NCI-H345 treated with DMSO at 0.1 percent for 48 hours (cell line): ENCODE measurements around the gene HMG20B.
"Not testable (repeated sequence)": the region's sequence is repeated elsewhere in the genome, so short reads cannot be mapped to it uniquely, and the experiment has no call there.

Source experiments
- DNase-seq: peaks from one replicate; lab custom pipeline; 2025; ENCODE audit not compliant: unreplicated experiment; lab: John Stamatoyannopoulos, UW

The HMG20B gene

DNA sequence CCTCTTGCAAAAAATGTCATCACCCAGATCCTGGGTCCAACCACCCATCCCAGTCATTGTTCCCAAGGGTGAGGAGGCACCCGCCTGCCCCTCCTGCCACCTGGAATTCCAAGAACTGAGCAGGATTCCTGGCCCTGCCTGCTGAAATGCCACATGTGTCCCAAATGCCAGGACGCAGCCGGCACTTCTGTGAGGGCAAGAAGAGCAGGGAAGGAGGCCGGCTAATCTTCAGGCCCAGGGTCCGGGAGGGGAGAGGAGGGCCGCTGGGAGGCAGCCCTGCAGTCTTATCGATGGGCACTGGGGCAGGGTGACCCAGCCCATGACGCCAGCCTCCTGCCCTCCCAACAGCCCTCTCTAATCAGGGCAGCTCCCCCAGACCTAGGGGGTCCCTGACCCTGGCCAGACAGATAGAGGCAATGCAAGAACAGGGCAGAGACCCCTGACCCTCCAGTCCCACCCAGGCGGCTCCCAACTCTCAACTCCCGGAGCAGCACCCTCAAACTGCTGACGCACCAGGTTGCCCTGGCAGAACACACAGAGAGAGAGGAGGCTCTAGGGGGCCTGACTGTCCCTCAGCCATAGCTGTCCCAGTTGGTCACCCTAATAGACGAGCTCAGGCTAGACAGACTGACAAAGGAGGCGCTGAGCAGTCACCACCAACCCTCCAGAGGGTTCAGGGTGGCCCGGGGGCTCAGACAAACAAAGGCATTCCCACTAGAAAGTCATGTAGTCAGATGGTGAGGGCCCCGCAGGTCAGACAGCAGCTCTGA lies 16.9 kb upstream of the HMG20B start:
- DNase-seq: no peak

DNA sequence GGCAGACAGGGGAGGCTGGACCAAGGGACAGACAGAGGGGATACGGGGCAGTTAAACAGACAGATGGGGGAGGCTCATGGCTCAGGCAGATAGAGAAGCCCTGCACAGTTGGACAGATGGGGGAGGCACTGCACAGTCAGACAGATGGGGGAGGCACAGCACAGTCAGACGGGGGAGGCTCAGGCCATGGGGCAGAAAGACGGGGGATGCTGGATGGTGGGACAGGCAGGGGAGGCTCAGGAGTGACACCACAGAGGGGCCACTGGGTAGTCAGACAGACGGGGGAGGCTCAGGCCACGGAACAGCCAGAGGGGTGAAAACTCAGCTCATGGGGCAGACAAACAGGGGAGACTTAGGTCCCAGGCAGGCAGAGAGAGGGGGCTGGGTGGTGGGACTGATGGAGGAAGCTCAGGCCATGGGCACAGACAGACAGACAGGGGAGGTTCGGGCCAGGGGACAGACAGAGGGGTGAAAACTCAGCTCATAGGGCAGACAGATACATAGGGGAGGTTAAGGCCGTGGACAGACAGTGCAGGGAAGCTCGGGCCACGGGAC lies 16.2 kb upstream of the HMG20B start:
- DNase-seq: no peak

DNA sequence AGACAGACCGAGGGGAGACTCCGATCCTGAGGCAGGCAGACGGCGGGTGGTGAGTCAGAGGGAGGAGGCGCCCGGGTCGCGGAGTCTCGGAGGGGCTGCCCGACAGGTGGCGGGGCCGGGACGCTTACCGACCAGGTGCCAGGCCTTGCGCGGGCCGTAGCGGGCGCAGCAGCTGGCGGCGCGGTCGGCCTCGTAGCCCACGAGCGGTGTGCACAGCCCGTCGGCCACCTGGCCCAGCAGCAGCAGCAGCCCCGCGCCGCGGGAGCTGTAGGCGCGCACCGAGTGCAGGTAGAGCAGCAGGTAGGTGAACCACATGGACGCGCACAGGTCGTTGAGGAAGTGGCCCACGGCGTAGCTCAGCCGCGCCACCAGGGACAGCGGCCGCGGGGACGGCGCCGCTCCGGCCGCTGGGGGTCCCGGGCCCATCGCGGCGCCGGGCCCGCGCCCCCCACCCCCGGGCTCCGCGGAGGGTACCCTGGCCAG lies 15.7 kb upstream of the HMG20B start:
- no peak for DNase-seq

DNA sequence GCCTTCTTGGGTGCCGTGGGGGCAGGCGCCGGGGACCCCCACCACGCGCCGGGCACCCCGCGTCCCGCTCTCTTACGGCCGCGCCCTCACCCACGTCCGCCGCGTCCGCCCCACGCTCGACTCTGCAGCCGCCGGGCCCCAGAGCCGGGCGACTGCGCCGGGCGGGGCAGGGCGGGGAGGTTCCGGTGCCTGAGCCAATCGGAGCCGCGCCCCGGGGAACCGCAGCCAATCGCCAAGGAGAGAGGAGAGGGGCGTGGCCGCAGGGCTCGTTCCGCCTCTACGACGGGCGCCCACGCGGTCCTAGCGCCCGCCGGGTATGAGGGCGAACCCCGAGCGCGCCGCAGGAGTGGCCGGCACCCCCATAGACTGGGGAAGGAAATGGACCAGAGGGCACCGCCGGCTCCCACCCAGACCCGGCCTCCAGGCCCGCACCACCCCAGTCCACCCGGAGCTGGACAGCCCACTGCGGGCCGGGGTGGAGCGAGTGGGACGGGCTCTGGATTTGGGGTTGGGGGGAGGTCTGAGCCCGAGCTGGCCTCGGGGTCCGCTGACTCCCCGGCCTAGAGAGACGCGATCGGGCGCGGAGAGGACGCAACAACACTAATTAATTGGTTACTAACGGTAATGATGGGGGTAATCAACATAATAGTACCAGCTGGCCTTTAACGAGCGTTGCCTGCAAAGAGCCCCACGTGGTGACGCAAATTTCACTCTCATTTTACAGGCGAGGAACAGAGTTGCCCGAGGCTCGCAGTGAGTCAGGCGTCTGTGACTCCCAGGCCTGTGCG lies 15.1 kb upstream of the HMG20B start, which contains the start of gene MFSD12:
Gene MFSD12, minus strand, starts transcription at position 126 of the 788 bp plus-strand sequence. CDS start 183 bp downstream, outside the sequence.
- peak; percentile 93 for DNase-seq

DNA sequence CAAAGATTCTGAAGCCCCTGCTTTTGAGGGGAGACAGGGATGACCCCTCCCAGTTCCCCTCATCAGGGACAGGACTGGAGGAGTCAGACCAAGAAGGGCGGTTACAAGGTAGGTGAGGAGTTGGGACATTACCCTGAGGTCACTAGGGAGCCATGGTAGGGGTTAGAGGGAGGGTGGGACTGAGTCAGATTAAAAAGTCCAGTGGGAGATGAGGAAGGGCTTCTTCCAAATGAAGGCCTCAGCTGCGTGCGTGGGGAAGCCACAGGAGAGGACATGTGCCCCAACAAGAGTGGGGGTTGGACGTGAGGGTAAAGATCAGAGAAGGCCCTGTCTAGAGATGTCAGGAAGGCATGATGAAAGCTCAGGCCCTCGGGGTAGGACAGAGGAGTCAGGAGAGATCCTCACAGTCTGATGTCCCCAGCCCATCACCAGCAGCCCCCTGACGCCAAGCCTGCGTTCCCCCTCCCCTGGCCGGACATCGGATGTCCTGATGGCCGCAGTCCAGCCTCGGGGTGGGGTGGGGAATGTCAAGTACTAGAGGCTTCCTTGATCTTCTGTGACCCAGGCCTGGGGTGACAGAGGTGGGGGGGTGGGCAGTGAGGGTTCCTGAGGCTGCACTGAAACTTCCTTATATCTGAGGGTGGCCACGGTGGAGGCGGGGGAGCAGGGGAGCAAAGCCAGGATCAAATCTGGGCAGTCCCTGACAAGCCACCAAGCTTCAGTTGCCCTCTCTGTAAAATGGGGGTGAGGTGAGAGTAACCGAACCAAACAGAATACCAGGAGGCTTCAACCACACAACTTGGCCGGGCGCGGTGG lies 8.8 kb upstream of the HMG20B start:
- DNase-seq: no peak

DNA sequence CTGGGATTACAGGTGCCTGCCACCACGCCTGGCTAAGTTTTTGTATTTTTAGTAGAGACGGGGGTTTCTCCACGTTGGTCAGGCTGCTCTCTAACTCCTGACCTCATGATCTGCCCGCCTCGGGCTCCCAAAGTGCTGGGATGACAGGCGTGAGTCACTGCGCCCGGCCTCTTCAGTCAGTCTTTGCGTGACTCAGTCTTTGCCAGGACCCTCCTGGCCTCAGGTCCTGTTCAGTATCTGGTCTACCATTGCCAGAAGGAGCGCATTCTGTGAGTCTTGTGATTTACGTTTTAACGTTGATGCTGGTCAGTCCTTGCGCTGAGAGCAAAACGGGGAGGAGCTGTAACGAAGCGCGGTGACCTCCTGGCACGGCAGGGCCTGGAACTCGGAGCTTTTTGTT lies 7.6 kb upstream of the HMG20B start:
- no peak for DNase-seq

DNA sequence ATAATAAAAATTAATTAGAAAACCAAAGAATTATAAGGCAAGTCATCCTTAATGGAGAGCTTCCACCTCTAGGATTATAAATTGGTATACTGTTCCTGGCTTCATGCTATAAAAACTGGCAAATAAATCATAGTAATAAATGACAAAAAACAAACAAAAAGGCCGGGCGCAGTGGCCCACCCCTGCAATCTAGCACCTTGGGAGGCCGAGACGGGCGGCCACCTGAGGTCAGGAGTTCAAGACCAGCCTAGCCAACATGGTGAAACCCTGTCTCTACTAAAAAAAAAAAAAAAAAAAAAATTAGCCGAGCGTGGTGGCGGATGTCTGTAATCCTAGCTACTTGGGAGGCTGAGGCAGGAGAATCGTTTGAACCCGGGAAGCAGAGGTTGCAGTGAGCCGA lies 2.7 kb upstream of the HMG20B start:
- not testable (repeated sequence) for DNase-seq

DNA sequence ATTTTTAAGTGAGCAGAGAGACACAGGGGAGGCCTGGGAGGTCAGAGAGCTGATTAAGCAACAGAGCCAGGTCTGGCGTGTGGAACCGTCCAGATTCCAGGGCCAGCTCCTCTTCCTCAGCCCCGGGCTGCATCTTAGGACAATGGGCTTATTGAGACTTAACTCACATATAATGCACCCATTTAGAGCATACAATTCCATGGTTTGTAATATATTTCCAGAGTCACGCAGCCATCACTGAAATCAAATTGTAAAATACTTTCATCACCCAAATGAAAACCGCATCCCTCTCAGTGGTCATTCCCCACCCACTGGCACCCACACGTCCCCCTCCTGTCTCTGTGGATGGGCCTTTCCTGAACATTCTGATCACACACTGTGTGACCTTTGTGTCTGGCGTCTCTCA lies 2.1 kb upstream of the HMG20B start:
- DNase-seq: no peak

DNA sequence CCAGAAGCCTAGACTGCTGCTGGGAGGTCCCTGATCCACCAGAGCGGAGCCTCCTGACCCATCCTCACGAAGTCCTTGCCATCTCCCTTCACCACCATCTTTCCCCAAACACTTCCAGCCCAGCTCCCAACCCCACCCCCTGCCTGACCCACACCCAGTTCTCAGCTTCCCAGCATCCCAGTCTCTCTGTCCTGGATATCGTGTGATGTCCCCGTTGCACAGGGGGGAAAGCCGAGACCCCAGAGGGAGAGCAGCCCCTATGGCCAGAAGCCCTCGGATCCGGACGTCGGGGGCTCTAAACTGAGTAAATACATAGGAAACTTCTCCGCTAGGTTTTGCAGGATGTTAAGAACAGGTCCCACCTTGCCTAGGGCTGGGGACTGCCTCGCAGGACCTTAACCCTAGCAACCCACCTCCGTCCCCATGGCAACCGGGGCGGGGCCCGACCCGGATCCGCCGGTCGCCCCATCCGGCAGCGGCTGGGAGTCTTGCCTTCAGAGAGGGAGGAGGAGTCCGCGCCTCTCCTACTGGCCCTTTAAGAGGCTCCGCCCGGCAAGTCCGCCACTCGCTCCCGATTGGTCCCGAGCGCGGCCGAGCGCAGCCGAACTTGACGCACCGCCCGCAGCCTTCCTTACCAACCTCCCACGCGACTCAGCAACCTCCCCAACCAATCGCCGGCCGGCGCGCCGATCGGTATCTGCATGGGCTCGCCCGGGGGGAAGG lies 451 bp upstream of the HMG20B start:
- DNase-seq: peak; percentile 97

DNA sequence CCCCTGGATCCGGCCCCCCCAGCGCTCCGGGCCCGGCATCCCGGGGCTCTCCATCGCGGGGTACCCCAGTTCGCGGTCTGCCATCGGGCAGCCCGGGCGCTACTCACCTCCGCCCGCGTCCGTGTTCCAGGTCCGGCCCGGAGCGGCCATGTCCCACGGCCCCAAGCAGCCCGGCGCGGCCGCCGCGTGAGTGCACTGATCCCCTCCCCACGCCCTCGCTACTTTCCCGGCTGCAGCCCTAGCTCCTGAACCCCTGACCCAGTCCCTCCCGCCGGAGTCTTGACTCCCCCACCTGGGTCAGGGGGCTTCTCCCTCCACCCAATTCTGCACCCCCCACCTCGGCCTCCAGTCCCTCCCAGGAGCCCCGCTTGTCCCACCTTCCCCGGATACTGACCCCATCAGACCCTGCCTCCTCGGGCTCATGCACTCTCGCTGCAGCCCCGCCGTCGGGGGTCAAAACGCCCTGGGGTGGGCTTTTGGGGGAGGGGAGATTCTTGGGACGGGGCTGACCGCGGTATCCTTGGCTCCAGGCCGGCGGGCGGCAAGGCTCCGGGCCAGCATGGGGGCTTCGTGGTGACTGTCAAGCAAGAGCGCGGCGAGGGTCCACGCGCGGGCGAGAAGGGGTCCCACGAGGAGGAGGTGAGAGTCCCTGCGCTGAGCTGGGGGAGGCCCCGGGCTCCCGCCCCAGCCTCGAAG lies 566 bp downstream of the HMG20B start:
- DNase-seq: no peak

DNA sequence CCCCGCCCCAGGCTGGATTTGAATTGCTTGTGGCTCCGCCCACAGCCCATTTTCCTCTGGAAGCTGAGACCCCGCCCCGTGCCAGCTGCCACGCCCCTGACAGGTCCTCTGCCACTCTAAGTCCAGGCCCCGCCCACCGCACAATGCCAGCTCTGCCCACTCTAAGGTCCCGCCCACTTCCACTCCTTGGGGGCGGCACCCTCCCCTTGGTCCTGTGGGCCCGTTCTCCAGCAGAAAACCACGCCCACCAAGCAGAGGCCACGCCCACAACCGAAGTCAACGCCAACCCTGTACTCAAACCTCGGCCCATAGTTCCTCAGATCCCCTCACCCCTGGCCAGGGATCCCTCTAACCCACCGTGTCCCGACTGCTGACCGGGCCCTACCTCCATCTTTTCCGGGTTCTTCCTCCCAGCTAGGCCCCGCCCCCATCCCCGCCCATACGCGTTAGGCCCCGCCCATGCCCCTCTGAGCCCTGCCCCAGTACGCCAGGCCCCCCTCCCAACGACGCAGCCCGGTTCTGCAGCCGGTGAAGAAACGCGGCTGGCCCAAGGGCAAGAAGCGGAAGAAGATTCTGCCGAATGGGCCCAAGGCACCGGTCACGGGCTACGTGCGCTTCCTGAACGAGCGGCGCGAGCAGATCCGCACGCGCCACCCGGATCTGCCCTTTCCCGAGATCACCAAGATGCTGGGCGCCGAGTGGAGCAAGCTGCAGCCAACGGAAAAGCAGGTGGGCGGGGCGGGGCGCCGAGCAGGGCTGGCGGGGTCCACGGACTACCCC lies 1.3 kb downstream of the HMG20B start:
- DNase-seq: peak; percentile 92

DNA sequence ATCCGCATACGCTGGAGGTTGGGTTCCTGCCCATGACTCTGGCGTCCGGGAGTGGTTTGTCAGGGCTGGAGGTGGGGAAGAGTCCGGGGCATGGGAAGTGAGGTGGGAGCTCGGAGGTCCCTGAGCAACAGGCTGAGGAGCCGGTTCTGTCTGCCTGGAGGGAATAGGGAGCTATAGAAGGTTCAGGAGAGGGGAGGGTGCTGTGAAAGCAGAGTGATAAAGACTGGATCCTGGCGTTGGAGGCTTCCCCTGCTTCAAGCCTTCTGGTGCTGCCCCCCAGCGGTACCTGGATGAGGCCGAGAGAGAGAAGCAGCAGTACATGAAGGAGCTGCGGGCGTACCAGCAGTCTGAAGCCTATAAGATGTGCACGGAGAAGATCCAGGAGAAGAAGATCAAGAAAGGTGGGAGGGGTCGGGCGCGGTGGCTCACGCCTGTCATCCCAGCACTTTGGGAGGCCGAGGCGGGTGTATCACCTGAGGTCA lies 2.6 kb downstream of the HMG20B start:
- DNase-seq: no peak

DNA sequence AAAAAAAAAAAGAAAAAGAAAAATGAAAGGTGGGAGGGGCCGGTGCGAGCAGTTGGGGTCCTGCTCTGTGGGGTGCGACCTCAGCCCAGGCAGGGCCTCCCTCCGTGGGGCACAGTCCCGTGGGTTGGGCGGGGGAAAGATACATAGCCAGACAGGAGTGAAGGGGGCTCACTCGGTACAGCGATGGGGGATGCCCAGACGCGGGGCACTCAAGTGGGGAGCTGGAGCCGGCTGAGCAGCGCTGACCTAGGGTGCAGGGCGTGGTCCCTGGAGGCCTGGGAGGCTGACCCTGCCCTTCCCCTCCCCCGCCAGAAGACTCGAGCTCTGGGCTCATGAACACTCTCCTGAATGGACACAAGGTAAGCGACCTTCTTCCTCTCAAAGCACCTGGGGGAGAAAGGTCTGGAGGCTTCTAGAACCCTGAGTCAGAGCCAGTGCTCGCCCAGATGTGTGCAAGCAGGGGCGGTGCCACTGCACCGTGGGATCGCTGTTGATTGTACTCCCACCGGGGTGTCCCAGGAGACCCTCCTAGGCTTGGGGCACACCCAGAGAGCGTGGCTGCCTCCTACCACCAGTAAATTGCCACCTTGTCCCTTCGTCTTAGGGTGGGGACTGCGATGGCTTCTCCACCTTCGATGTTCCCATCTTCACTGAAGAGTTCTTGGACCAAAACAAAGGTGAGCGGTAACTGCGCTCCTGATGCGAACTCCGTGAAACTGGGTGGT lies 3.4 kb downstream of the HMG20B start:
- DNase-seq: no peak

DNA sequence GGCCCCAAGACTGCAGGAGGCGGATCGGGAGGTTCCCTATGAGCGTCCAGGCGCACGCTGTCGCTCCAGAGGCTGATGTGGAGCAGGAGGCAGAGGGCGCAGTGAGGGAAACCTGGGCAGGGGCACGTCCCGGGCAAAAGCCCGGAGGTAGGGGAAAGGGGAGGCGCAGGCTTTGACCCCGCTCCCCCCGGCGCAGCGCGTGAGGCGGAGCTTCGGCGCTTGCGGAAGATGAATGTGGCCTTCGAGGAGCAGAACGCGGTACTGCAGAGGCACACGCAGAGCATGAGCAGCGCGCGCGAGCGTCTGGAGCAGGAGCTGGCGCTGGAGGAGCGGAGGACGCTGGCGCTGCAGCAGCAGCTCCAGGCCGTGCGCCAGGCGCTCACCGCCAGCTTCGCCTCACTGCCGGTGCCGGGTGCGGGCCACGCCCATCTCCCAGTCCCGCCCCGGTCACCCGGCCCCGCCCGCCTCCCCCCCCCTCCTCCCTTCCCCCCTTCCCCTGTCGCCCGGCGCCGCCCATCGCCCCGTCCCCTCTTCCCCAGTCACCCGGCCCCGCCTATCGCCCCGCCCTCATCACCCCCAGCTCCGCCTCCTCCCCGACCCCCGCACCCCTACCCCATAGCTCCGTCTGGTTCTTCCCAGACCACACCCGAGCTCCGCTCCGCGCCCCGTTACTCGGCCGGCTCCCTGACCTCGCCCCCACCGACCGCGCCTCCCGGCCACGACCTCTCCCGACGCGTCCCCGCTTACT lies 4.1 kb downstream of the HMG20B start:
- no peak for DNase-seq

DNA sequence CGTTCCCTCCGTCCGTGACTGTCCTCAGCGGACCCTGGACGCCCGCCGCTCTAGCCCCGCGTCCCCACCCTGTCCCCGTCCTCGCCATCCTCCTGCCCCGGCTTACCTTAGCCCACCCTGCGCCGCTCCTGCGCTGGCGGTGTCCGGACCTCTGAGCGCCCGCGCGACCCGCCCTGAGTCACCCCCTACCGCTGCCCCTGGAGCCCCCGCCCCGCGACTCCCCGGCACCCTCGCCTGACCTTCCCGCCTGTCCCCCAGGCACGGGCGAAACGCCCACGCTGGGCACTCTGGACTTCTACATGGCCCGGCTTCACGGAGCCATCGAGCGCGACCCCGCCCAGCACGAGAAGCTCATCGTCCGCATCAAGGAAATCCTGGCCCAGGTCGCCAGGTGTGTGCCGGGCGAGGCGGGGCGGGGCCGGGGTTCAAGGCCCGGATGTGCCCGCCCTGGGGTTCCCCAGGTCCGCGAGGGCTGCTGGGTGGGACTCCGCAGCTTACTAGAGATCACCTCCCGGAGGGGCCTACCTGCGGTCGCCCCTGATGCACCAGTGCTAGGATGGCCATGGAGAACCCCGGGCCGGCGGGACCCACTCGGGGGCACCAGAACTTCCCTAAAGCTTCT lies 5.1 kb downstream of the HMG20B start:
- DNase-seq: no peak

DNA sequence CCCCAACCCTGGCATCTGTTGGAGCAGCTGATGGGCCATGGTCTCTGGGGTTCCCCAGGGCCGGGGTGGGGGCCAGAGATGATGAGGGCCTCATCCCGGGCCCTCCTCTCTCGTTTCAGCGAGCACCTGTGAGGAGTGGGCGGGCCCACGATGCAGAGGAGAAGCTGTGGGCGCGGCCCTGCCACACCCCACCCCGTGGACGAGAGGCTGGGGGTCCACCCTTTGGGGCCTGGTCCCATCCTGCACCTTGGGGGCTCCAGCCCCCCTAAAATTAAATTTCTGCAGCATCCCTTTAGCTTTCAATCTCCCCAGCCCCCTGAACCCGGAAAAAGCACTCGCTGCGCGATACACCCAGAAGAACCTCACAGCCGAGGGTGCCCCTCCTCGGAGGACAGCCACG lies 5.6 kb downstream of the HMG20B start:
- DNase-seq: no peak
